Pancreas (tissue), 10 donors: ENCODE data around the gene TATDN2. TPM values are rescaled to one million over a fixed set of nuclear protein-coding genes. Genes with fewer than 3 reads are reported as not detected.

Experiments used
- ATAC-seq, 4 donors: fragments of 200-7000 bp; cut with Tn5 transposase; one replicate each; pipeline versions ENCODE4 v1.8.0 to v1.9.1; 2020; ENCODE audit warnings: mild to moderate bottlenecking in 4 of 4, moderate library complexity in 4 of 4
- DNase-seq, 6 donors: peaks; one replicate each; pipeline ENCODE4 v3.0.0-alpha.2; 2020
- FAIRE-seq: peaks from 2 replicates; lab custom pipeline; 2012; peaks lifted over from hg19 to GRCh38; lab: Jason Lieb, UNC
- H3K27ac ChIP-seq, 4 donors: fragments of 200-600 bp; sonication (generic); 1 replicate in 3 of 4; 2 replicates in 1 of 4; pipeline versions ENCODE4 v1.5.0 to v1.8.0; 2020
- H3K27me3 ChIP-seq, 4 donors: fragments of 200-600 bp; one replicate each; pipeline ENCODE4 v1.8.0; 2021
- H3K36me3 ChIP-seq, 3 donors: fragments of 200-600 bp; sonication (generic) in 1 of 3; one replicate each; pipeline versions ENCODE4 v1.5.0 to v1.8.0; 2020 to 2021
- H3K4me1 ChIP-seq, 3 donors: fragments of 200-600 bp; one replicate each; pipeline ENCODE4 v1.8.0; 2021
- H3K4me3 ChIP-seq, 4 donors: fragments of 200-600 bp; sonication (generic) in 2 of 4; one replicate each; pipeline versions ENCODE4 v1.5.0 to v1.8.0; 2020 to 2021
- H3K9me3 ChIP-seq, 4 donors: fragments of 200-600 bp; one replicate each; pipeline ENCODE4 v1.8.0; 2021
- WGBS, 2 donors: extraction: QIAGEN DNeasy Blood & Tissue Kit; methylation state at CpG; one replicate each; pipeline ENCODE4 v1.1.7; 2013; 5-methylcytosine and 5-hydroxymethylcytosine counted together
- intact Hi-C, 3 donors: fragments of 100-400 bp; cut with DNase I; formaldehyde crosslinking; loops; one replicate each; pipeline versions ENCODE4 v1.11.1 to v1.14.2; 2022
- polyA plus RNA-seq, 2 donors: library from polyadenylated mRNA; stranded (reverse); fragments of 200-250 nt; gene quantifications; one replicate each; pipeline ENCODE4 v1.2.3, GENCODE V29; 2013
- total RNA-seq, 6 donors: library from RNA; stranded (reverse); fragmentation: NEBNext Ultra II Directional in 4 of 6; extraction: Animal tissue kit (Norgen Biotek cat#: 25700) in 4 of 6; gene quantifications; one replicate each; pipeline versions ENCODE4 v1.2.1 to v1.2.4, GENCODE V29; 2021 to 2023
- TF ChIP-seq, protein P1 (sequence below), 4 donors: fragments of 200-600 bp; sonication (generic) in 3 of 4; IDR thresholded peaks; one replicate each; pipeline versions ENCODE4 v1.5.0 to v1.8.0; 2021; ENCODE audit warnings: antibody characterized with exemption in 4 of 4
- donor health status: healthy with polysubstance abuse.
- donor health status: DM: no; HTN: no; CAD: no; lungs with moderate emphysema.
- donor health status: DM: no; HTN: no; CAD: no.
- donor health status: control.
- donor health status: control.
- donor health status: Bipolar disorder and iron deficiency.
- donor health status: DM: yes; HTN: yes; CAD: no.
- donor health status: DM: no; HTN: no; CAD: no.
- donor health status: DM: no; HTN: no; CAD: no.
- donor health status: DM: yes; HTN: yes; CAD: no.

The TATDN2 gene
- total and polyA plus RNA-seq, 8 donors, result 9.2 to 23.1 (median 15.1) TPM

DNA sequence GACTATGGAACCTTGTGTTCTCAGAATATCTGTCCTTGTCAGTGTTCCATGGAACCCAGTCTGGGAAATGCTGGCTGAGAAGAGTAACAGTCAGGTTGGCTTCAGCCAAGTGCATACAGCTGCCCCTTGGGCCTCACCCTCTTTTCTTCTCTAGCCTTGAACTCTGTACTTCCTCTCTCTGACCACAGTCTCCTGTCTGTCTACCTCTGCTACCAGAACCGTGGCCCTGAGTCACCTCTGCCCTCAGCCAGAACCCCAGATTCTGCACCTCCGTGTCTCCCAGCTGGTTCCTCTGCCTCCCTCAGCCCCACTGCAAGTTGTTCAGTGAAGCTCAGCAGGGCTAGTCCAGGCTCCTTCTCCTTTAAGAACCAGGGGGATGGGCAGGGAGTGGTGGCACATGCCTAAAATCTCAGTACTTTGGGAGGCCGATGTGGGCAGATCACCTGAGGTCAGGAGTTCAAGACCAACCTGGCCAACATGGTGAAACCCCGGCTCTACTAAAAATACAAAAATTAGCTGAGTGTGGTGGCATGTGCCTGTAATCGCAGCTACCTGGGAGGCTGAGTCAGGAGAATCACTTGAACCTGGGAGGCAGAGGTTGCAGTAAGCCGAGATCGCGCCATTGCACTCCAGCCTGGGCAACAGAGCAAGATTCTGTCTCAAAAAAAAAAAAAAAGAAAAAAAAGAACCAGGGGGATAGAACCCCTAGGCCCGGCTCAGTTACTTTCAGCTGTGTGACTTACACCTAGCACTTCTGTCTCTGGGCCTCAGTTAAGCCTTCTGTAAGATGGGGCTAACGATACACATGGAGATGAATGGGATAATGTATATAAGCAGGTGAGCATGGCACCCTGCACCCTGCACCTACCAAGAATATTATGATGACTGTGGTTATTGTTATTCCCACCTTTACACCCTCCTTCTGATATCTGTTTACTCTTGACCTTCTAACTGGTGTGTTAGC is 24.3 kb upstream of the TATDN2 start:
- Histone ChIP-seq H3K4me1 (no peaks in the 10 kb centered on the region), H3K36me3 (no peaks in the 10 kb centered on the region), H3K4me3 (no peak overlapping the region), H3K9me3 (no peaks in the 10 kb centered on the region), H3K27ac (no peak overlapping the region), H3K27me3 (no peaks in the 10 kb centered on the region)
- ATAC-seq, result no peak
- 82 to 84% methylated on average over 10 of the region's 10 CpGs for WGBS, 2 donors
- no peak for DNase-seq
- TF ChIP-seq, protein P1, sequence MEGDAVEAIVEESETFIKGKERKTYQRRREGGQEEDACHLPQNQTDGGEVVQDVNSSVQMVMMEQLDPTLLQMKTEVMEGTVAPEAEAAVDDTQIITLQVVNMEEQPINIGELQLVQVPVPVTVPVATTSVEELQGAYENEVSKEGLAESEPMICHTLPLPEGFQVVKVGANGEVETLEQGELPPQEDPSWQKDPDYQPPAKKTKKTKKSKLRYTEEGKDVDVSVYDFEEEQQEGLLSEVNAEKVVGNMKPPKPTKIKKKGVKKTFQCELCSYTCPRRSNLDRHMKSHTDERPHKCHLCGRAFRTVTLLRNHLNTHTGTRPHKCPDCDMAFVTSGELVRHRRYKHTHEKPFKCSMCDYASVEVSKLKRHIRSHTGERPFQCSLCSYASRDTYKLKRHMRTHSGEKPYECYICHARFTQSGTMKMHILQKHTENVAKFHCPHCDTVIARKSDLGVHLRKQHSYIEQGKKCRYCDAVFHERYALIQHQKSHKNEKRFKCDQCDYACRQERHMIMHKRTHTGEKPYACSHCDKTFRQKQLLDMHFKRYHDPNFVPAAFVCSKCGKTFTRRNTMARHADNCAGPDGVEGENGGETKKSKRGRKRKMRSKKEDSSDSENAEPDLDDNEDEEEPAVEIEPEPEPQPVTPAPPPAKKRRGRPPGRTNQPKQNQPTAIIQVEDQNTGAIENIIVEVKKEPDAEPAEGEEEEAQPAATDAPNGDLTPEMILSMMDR (IDR thresholded peaks at IDR 0.05), result no peak
- intact Hi-C loops, result loop anchor here in 1 of 3 donors (10.0 kb wide), 1 partner anchor 279 kb away; no protein-coding TSS in a partner anchor
- no peak for FAIRE-seq

DNA sequence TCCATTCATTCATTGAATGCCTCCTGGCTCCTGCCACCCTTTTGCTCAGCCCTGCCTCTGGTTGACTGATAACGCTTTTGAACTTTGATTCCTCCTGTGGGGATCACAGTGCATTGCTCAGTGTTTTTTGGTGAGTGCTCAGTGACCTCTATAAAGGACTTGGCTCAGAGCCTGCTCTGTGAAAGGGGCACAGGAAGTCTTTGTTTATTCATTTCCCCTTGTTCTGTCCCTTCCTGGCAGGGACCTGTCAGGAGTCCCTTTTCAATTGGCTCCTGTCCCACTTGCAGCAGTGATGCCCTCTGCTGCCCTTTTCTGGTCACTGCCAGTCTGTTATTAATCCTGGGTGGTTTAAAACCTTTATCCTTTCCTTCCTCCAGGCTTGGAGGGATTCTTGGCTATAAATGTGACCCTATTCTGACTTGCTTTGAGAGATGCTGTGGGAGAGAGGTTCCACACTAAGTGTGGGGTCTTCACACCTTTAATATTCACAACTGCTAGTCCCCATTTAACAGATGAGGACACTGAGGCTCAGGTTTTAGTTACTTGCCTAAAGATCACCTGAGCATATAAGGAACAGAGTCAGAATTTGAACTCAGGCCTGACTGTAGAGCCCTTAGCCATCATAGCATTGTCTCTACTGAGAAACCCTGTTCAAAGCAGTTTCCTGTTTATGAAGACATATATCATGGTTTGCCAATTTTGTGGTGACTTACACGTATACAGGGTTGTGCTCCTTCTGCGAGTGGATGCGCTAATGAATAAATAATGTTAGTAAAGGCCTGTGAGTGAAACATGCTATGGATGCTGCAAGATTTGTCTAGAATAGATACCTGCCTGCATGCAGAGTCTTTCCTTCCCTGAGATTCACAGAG is 23.2 kb upstream of the TATDN2 start:
- no peaks in the 10 kb centered on the region for H3K9me3 ChIP-seq
- no peaks in the 10 kb centered on the region for H3K27me3 ChIP-seq
- no peak overlapping the region for H3K27ac ChIP-seq
- FAIRE-seq, result no peak
- peak in 5 of 6 donors; percentile 61 to 84 (median 65) for DNase-seq
- no peaks in the 10 kb centered on the region for H3K36me3 ChIP-seq
- no peak overlapping the region for H3K4me3 ChIP-seq
- 64 to 67% methylated on average over 4 of the region's 4 CpGs for WGBS, 2 donors
- peak; percentile 92 to 97 (median 95) for ATAC-seq
- no peaks in the 10 kb centered on the region for H3K4me1 ChIP-seq
- intact Hi-C loops, result loop anchor here in 1 of 3 donors (10.0 kb wide), 1 partner anchor 280 kb away; no protein-coding TSS in a partner anchor
- TF ChIP-seq, protein P1 (IDR thresholded peaks at IDR 0.05), result peak; percentile 40 to 74 (median 72)

DNA sequence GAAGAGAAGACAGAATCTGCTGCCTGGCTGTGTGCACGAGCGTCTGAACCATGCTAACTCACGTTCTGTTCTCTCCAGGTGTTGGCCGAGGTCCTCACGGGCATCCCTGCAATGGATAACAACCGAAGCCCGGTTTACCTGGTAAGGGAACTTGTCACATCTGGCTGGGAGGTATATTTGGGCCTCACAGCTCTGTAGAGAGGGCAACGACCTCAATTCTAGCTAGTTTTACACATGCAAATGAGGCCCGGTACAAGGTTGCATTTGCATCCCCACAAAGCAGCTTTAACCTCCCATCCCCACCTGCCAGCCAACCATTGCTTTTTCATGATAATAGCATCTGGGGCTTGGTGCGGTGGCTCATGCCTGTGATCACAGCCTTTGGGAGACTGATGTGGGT is 22.0 kb upstream of the TATDN2 start:
- Histone ChIP-seq H3K4me1 (no peaks in the 10 kb centered on the region), H3K27ac (no peak overlapping the region), H3K4me3 (no peak overlapping the region), H3K9me3 (no peaks in the 10 kb centered on the region), H3K36me3 (no peaks in the 10 kb centered on the region), H3K27me3 (no peaks in the 10 kb centered on the region)
- FAIRE-seq (no peak), ATAC-seq (no peak), DNase-seq (no peak)
- WGBS, 2 donors, result 73 to 74% methylated on average over 10 of the region's 10 CpGs
- intact Hi-C loops, result loop anchor here in 1 of 3 donors (10.0 kb wide), 1 partner anchor 281 kb away; no protein-coding TSS in a partner anchor
- TF ChIP-seq, protein P1 (IDR thresholded peaks at IDR 0.05), result no peak

DNA sequence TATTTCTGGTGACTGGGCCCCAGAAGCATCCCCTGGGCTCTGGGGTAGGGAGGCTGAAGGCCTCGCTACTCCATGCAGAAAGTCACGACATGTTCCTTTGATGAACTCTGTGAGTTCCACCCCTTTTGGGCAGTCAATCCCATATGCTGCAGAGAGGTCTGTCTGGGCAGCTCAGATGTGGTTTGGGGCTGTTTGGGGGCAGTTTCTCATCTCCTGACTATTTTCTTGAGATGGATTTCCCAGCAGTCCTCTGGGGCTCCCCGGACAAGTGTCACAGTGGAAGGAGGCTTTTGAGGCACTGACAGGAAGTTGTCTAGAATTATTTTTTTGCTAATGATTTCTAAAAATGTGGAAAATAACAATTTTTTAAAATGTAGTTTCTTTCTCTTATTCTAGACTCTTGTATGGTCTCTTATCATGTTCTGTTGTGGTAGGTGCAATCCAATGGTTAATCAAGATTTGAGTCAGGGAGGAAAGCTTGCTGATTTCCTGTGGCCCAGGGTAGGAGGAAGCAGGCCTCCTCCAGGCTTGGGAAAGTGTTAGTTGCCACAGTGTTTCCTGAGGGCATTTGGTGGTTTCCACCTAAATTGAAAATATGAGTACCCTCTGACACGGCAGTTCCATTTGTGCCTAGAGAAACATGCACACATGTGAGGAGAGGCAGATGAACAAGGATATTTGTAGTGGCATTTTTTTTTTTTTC is 19.9 kb upstream of the TATDN2 start:
- no peaks in the 10 kb centered on the region for H3K4me1 ChIP-seq
- peak in 1 of 4 donors; percentile 14 for ATAC-seq
- no peak overlapping the region for H3K27ac ChIP-seq
- no peak for FAIRE-seq
- 86 to 87% methylated on average over 4 of the region's 4 CpGs for WGBS, 2 donors
- no peak overlapping the region for H3K4me3 ChIP-seq
- H3K36me3 ChIP-seq, result no peaks in the 10 kb centered on the region
- intact Hi-C loops, result loop anchor here in 1 of 3 donors (10.0 kb wide), 1 partner anchor 284 kb away; no protein-coding TSS in a partner anchor
- TF ChIP-seq, protein P1 (IDR thresholded peaks at IDR 0.05), result no peak
- H3K27me3 ChIP-seq, result no peaks in the 10 kb centered on the region
- H3K9me3 ChIP-seq, result no peaks in the 10 kb centered on the region
- no peak for DNase-seq
